Mucosa of rectum (tissue), 2 donors: ENCODE measurements around the gene PTPN11.

ENCODE experiments used
- H3K27ac ChIP-seq, 2 donors: one replicate each; pipeline ENCODE4 v1.7.0; 2013; ENCODE audit warnings: inconsistent platforms in 2 of 2, low read depth in 2 of 2, low read length in 2 of 2
- H3K27me3 ChIP-seq, 2 donors: one replicate each; pipeline ENCODE4 v1.7.0; 2013; ENCODE audit warnings: low read length in 2 of 2; ENCODE audit not compliant: control insufficient read depth in 2 of 2, insufficient read depth in 2 of 2
- H3K36me3 ChIP-seq, 2 donors: one replicate each; pipeline ENCODE4 v1.7.0; 2013; ENCODE audit warnings: low read length in 2 of 2; ENCODE audit not compliant: control insufficient read depth in 2 of 2, insufficient read depth in 2 of 2
- H3K4me1 ChIP-seq, 2 donors: one replicate each; pipeline ENCODE4 v1.7.0; 2013; ENCODE audit warnings: low read length in 2 of 2, mild to moderate bottlenecking in 1 of 2; ENCODE audit not compliant: control insufficient read depth in 2 of 2, insufficient read depth in 2 of 2
- H3K4me3 ChIP-seq, 2 donors: one replicate each; pipeline ENCODE4 v1.7.0; 2013; ENCODE audit warnings: low read length in 2 of 2
- H3K9ac ChIP-seq, 2 donors: one replicate each; pipeline ENCODE4 v1.7.0; 2013; ENCODE audit warnings: low read length in 2 of 2, low read depth in 1 of 2, mild to moderate bottlenecking in 1 of 2
- H3K9me3 ChIP-seq, 2 donors: one replicate each; pipeline ENCODE4 v1.7.0; 2013; ENCODE audit warnings: low read length in 2 of 2; ENCODE audit not compliant: control insufficient read depth in 2 of 2
- donor health status: healthy.
- donor health status: Normal muscosa, but diverticular disease.

The PTPN11 gene

DNA sequence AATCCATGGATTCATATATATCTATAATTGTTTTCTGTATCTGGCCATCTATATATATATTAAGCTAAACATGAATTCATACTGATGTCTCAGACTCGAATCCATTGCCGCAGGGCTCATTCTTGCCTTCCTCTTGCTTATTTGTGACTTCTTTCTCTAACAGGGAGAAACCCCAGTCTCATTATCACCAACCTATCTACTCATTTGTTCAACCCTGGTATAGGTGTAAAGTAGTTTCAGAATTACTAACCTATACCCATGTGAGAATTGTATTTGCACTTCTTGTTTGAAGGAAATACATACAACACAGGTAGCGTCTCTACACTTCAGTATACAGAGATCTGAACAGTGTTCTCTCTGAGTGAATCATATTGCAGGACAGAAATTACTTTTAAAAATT is 77.7 kb downstream of the PTPN11 start:
- no peak overlapping the region for H3K4me3 ChIP-seq
- H3K9ac ChIP-seq = no peak overlapping the region
- no peaks in the 10 kb centered on the region for H3K9me3 ChIP-seq
- H3K27me3 ChIP-seq = no peaks in the 10 kb centered on the region
- no peaks in the 10 kb centered on the region for H3K4me1 ChIP-seq
- H3K36me3 ChIP-seq = peaks cover 20 to 28% of the 10 kb centered on the region in 2 donors
- H3K27ac ChIP-seq = no peak overlapping the region

DNA sequence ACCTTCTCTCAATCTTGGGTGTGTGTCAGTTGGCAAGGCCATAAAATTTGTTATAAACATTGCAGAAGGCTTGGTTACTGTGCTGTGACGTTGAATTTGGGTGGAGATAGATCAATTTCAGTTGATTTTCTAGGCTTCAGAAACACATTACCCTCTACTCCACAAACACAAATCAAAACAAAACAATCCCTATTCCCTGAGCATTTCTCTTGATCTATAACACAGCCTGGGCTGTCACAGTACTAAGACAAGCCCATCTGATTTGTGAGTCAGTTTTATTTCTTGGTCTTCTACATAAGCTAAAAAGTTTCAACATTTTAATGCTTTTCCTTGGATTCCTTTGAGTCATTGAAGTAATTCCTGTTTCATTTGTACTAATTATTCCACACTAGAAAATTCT is 79.8 kb downstream of the PTPN11 start:
- no peaks in the 10 kb centered on the region for H3K27me3 ChIP-seq
- H3K4me1 ChIP-seq = no peaks in the 10 kb centered on the region
- H3K36me3 ChIP-seq = peaks cover 24 to 27% of the 10 kb centered on the region in 2 donors
- H3K9ac ChIP-seq = no peak overlapping the region
- no peak overlapping the region for H3K4me3 ChIP-seq
- no peak overlapping the region for H3K27ac ChIP-seq
- H3K9me3 ChIP-seq = no peaks in the 10 kb centered on the region

DNA sequence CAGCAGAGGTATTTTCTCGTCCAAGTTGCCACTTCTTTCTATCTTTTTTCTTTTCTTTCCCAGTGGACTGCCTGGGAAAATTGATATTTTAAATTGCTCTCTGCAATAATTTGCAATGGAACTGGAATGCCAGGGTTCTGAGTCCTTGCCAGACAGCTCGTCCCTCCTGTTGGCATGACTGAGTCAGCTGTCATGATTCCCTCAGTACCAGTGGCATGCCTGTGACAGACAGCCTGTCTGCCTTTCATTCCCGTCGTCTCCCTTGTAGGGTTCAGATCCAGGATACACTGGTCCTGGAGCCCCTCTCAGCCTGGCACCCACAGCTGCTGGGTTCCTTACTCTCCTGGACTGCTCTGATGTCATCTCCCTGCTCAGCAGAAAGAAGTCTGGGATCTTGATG is 84.8 kb downstream of the PTPN11 start:
- Histone ChIP-seq H3K4me3 (no peak overlapping the region), H3K36me3 (peaks cover 35 to 54% of the 10 kb centered on the region in 2 donors), H3K27me3 (no peaks in the 10 kb centered on the region), H3K9ac (no peak overlapping the region), H3K27ac (no peak overlapping the region), H3K9me3 (no peaks in the 10 kb centered on the region), H3K4me1 (no peaks in the 10 kb centered on the region)

DNA sequence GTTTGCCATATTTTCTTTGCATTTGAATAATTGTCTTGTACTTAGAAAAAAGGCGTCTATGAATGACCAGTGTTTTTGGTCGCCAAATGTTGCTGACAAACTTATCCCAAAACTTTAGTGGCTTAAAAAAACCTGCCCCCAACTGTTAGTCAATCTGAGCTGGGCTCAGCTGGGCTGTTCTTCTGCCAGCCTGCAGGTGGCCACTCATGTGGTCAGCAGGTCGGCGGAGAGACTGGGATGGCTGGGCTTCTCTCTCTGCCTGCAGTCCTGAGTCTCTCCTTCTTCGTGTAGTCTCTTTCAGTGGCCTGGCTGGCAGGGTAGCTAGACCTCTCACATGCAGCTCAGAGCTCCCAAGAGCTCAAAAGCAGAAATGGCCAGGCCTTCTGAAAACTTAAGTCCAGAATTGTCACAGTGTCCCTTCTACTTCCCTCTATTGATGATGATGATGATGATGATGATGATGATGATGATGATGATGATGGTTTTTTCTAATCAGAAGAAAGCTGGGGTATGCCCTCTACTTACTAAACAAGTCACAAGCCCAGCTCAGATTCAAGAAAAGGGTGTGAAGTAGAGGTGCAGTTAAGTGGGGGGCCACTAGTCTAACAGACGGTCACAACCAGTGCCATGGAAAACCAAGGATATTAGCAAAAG is 87.9 kb downstream of the PTPN11 start:
- no peak overlapping the region for H3K9ac ChIP-seq
- H3K4me3 ChIP-seq = no peak overlapping the region
- no peaks in the 10 kb centered on the region for H3K27me3 ChIP-seq
- H3K4me1 ChIP-seq = no peaks in the 10 kb centered on the region
- H3K36me3 ChIP-seq = peaks cover 35 to 54% of the 10 kb centered on the region in 2 donors
- H3K9me3 ChIP-seq = no peaks in the 10 kb centered on the region
- H3K27ac ChIP-seq = no peak overlapping the region

DNA sequence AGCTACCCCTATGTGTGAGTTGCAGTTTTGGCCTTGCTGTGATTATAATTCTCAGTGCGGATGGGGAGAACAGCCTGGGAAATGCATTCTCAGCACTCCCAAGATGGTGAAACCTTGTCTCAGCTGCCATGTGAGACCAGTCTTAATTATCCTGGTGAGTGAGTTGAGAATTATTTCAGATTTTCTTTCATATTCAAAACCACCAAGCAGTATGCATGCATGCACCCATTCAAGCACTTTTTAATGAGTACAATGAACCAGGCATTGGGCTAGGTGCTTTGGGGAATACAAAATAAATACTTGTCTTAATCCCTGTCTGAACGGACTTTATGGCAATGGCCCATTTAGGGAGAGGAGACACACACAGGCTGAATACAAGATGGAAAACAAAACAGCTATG is 94.7 kb downstream of the PTPN11 start:
- Histone ChIP-seq H3K36me3 (no peaks in the 10 kb centered on the region), H3K4me1 (no peaks in the 10 kb centered on the region), H3K27me3 (no peaks in the 10 kb centered on the region), H3K4me3 (no peak overlapping the region), H3K9me3 (no peaks in the 10 kb centered on the region), H3K27ac (no peak overlapping the region), H3K9ac (no peak overlapping the region)

DNA sequence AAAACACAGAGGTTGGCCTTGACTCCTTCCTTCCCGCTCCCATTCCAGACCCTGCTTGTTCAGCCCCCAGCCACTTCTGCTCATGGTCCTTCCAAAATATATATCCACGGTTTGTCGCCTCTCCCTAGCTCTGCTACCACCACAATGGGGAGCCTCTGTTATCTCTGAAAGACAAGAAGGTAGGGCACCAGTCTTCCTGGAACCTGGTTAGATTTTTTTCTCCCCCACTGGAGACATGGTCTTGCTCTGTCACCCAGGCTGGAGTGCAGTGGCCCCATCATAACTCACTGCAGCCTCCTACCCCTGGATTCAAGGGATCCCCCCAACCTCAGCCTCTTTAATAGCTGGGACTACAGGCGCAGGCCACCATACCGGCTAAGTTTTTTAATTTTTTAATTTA is 95.7 kb downstream of the PTPN11 start:
- Histone ChIP-seq H3K27me3 (no peaks in the 10 kb centered on the region), H3K9me3 (no peaks in the 10 kb centered on the region), H3K9ac (no peak overlapping the region), H3K27ac (no peak overlapping the region), H3K4me3 (no peak overlapping the region), H3K4me1 (no peaks in the 10 kb centered on the region), H3K36me3 (no peaks in the 10 kb centered on the region)

DNA sequence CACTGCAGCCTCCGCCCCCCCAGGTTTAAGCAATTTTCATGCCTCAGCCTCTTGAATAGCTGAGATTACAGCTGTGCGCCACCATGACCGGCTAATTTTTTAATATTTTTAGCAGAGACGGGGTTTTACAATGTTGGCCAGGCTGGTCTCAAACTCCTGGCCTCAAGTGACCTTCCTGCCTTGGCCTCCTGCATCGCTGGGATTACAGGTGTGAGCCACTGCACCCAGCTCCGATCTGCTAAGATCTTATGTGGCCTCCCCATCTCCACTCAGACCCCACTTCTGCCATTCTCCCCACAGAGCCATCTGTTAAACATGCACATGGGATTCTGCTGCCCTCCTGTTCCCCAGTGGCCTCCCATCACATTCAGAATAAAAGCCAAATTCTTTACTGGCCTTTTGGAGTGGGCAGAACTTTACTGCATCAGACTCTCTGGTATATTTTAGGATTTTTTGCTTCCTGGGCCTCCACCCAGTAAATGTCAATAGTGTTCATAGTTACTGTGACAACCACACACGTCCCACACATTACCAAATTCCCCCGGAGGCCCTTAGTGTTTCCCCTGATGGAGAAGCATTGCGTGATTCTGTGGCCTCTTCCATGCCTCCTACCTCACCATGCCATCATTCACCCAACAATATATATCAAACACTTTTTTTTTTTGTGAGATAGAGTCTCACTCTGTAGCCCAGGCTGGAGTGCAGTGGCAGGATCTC is 96.3 kb downstream of the PTPN11 start:
- no peaks in the 10 kb centered on the region for H3K27me3 ChIP-seq
- no peaks in the 10 kb centered on the region for H3K9me3 ChIP-seq
- no peak overlapping the region for H3K9ac ChIP-seq
- no peaks in the 10 kb centered on the region for H3K4me1 ChIP-seq
- no peaks in the 10 kb centered on the region for H3K36me3 ChIP-seq
- no peak overlapping the region for H3K4me3 ChIP-seq
- no peak overlapping the region for H3K27ac ChIP-seq

DNA sequence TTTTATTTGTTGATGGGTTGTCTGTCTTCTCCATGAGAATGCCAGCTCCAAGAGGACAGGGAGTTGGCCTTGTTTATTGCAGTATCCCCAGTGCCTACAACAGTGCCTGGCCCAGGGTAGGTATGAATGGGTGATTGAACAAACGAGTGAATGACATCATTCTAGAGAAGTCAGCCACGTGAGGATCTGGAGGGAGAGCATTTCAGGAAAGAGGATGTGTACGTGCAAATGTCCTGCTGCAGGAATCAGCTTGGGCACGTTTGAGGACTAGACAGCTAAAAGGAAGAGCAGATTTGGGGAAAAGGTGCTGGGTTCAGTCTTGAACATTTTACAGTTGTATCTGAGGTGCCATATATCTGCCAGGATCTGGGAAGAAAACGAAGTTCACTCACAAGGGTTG is 97.1 kb downstream of the PTPN11 start:
- Histone ChIP-seq H3K9me3 (no peaks in the 10 kb centered on the region), H3K27me3 (no peaks in the 10 kb centered on the region), H3K27ac (no peak overlapping the region), H3K4me3 (no peak overlapping the region), H3K4me1 (no peaks in the 10 kb centered on the region), H3K9ac (no peak overlapping the region), H3K36me3 (no peaks in the 10 kb centered on the region)

DNA sequence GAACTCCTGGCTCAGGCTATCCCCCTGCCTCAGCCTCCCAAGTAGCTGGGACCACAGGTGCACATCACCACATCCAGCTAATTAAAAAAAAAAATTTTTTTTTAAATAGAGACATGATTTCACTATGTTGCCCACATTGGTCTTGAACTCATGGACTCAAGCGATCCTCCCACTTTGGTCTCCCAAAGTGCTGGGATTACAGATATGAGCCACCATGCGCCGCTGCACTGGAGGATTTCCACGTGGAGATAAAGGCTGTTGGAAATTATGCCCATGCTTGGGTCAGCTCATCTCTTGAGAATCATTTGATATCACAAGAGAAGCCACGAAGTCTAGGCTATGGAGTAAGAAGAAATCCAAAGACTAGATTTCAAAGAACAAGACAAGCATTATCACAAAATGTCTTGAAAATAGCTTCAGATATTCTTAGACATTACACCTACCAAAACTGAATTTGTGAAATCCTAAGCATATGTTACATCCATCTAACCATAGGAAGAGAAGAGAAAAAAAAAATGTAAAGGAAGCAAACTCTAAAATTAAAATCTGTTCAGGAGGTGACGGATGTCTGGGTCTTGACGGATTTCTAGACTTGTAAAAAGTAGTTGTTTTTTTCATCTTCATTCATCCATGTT is 99.1 kb downstream of the PTPN11 start:
- H3K27ac ChIP-seq = no peak overlapping the region
- no peak overlapping the region for H3K9ac ChIP-seq
- H3K27me3 ChIP-seq = no peaks in the 10 kb centered on the region
- H3K9me3 ChIP-seq = no peaks in the 10 kb centered on the region
- H3K36me3 ChIP-seq = no peaks in the 10 kb centered on the region
- no peak overlapping the region for H3K4me3 ChIP-seq
- no peaks in the 10 kb centered on the region for H3K4me1 ChIP-seq

DNA sequence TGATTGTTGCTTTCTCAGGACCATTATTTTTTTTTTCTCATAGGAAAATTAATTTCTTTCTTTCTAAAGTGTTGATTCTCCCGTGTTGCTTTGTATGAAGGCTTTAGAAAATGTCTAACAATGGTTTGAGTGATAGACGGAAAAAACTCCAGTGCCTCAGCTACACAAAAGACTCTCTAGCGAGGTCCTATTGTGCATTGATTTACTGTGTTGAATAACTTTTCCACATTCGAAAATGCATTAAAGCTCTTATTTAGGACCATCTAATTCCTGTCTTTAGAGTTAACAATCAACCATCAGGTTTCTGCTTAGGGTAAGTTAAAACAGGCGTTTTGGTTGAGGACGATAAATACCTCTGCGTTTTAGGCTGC is 99.6 kb downstream of the PTPN11 start:
- no peak overlapping the region for H3K27ac ChIP-seq
- no peaks in the 10 kb centered on the region for H3K9me3 ChIP-seq
- H3K4me1 ChIP-seq = no peaks in the 10 kb centered on the region
- no peaks in the 10 kb centered on the region for H3K36me3 ChIP-seq
- H3K4me3 ChIP-seq = no peak overlapping the region
- H3K27me3 ChIP-seq = no peaks in the 10 kb centered on the region
- no peak overlapping the region for H3K9ac ChIP-seq
